GM12874 (cell line): ENCODE results near the gene SARDH.

ENCODE experiments used
- TF ChIP-seq, protein P1 (sequence below): IDR thresholded peaks from 2 replicates; pipeline ENCODE4 v1.5.1; 2011; ENCODE audit warnings: low read depth, mild to moderate bottlenecking, control low read depth, low read length, moderate library complexity; ENCODE audit not compliant: insufficient read depth

SARDH gene

DNA sequence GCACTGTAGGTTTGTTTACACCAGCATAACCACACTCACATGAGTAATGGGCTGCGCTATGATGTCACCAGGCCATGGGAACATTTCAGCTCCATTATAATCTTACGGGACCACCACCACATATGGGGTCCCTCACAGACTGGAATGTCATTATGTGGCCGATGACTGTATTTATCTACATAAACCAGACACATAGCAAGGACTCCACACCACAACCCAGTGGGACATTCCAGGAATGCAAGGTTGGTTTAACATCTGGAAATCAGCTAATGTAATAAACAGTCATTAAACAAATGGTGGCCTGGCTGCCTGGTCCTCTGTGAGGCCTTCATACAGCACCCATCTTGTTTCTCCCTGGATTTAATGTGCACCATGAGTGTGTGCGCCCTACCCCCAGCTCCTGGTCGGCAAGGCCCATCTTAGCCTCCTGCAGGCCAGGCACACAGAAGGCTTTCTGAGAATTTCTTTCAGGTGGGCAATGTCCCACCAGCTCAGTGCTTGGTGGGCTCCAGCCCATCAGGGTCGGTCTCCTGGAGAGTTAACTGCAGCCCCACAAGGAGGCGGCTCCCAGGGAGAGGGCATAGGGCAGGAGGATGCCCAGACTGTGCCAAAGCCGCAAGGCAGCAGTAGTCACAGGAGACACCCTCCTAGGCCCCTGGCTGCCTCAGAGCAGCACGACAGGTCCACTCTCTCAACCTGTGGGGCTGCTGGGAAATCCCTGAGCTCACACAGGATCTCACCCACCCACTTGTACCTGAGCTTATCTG, 35.9 kb upstream of the SARDH start:
- TF ChIP-seq, protein P1, sequence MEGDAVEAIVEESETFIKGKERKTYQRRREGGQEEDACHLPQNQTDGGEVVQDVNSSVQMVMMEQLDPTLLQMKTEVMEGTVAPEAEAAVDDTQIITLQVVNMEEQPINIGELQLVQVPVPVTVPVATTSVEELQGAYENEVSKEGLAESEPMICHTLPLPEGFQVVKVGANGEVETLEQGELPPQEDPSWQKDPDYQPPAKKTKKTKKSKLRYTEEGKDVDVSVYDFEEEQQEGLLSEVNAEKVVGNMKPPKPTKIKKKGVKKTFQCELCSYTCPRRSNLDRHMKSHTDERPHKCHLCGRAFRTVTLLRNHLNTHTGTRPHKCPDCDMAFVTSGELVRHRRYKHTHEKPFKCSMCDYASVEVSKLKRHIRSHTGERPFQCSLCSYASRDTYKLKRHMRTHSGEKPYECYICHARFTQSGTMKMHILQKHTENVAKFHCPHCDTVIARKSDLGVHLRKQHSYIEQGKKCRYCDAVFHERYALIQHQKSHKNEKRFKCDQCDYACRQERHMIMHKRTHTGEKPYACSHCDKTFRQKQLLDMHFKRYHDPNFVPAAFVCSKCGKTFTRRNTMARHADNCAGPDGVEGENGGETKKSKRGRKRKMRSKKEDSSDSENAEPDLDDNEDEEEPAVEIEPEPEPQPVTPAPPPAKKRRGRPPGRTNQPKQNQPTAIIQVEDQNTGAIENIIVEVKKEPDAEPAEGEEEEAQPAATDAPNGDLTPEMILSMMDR, result no peak

DNA sequence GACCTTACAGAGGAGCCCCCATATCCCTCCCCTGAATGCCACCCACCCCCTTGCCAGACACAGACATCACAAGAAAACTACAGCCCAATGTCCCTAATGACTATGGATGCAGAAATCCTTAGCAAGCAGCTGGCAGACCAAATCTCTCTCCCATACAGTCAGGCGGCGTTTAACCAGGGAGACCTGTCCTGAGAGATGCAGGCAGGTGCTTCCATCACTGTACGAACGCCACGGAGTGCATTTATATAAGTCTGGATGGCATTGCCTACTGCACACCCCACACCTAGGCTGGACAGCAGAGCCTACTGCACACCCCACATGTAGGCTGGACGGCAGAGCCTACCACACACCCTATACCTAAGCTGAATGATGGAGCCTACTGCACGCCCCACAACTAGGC, 34.4 kb upstream of the SARDH start:
- TF ChIP-seq, protein P1, result no peak

DNA sequence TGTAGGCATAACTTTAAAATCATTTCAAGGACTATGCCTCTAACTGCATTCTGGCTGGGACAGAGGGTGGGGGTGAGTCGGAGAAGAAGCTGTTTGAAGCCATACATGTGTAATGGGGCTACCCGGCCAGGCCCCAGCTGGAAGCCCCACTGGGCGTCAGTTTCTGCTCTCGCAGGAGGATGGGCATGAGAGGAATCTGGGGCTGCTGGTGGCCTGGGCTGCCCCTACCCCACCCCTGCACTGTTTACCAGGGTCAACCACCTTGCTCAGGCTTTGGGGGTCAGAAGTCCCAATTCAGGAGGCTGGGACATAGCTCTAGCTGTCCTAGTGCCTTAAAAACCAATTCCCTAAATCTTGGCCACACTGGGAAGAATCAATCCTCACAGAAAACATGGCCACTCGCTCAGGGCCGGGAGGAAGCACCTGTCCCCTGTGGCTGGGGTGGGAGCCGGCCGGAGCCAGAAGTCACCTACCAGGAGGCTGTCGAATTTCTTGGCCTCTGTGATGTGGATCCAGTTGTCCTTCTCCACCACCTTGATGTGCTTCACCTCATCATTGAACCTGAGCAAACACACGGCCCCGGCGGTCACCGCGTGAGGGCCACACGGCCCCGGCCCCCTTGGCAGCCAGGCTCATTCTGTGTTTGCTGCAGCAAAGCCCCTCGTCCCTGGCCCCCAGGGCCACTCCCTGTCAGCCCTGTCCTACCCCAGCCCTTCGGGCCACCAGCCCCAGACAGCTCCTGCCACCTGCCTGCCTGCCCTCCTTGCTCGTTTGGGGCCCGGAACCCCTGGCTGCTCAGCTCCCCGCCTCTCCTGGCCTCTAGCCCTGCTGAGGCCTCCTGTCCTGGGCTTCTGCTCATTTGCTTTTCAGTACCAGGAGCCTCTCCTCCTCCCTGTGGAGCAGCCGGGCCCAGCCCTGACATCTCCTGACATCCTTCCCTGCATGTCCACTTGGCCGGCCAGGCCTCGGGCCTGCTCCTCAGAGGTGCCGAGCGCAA, 33.6 kb upstream of the SARDH start:
- TF ChIP-seq, protein P1, result no peak

DNA sequence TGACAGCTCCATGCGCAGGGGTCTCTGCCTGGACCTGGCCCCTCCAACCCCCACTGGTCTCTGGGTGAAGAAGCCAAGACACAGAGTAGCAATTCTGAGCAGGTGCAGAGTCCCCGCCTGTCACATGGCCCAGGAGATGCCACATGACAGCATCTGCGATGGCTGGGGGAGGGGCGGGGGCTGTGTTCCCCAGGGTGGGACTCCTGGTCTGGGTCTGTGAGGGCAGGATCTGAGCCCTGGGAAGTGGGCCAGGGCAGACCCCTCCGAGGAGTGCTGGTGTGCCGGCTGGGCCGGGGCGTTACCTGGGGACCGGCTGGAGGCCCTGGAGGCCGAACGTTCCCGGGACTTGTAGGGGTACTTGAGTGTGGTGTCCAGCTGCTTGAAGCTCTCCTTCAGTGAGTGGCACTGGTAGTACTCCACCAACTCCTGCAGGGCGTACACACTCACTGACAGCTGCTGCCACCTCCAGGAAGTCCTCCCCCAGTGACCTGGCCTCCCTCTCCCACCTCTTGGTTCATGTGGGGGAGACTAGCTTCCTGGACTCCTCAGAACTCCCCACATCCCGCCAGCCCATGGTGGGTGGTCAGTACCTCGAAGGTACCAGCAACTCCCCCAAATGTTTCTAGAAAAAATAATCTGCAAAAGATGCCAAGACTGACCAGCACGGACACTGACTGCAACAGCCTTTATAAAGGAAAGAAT, 32.1 kb upstream of the SARDH start:
- TF ChIP-seq, protein P1, result no peak

DNA sequence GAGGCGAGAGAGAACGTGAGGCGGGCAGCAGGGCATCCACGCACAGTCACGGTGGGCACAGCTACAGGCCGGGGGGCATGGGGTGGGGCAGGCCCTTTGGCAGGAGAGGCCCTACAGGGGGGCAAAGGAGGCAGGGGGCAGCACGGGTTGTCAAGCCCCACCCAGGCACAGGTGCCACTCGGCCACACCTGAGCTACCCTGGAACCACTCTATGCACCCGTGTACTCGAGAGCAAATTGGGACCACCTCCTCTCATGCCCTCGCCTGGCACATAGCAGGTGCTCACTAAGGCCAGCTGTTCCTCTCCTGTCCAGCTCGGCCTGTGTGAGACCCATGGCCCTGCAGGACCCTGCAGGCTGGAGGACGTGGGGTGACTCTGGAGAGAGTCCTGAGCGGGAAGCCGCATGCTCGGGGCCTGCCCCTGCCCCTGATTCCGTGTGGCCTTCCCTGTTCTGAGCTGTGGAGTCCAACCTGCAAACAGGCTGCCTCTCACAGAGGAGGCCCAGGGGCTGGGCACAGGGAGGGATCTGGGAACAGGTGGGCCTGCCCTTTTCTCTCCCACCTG, 31.4 kb upstream of the SARDH start:
- TF ChIP-seq, protein P1, result no peak

DNA sequence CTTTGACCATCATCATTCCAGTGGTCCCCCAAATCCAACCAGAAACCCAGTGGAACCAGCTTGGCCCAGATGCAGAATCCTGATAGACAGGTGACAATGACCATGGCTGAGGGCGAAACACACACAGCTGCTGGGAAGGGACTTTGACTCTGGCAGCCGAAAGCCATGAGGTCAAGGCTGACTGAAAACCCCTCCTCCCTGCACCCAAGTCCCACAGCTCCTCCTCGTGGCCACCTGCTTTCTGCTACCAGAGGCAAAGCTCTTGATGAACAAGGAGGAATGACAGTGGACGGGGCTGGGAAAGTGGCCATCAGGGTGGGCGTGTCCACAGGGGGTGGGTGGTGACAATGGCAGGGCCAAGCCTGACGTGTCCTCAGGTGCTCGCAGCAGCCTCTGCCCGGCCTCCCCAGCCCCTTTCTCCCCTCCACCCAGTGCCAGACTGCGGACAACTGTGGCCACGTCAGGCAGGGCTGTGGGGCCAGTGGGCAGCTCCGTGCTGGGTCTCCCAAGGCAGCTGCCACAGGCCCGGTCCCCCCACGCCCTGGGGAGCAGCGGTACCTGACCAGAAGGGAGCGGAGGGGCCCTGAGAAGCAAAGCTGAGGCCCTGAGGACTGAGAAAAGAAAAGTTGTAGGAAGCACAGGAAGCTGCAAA, 30.8 kb upstream of the SARDH start:
- TF ChIP-seq, protein P1, result no peak
